GM11168 (cell line): ENCODE data around the gene CARD9.

Experiments
- in situ Hi-C: fragments of 300-500 bp; cut with MboI; formaldehyde crosslinking; loops from one replicate; pipeline ENCODE4 v1.12.0; 2022; ENCODE audit warnings: low sequenced_read_pairs; ENCODE audit not compliant: unreplicated experiment

The CARD9 gene

GRCh38 chr9:136383436-136383835, 10.0 kb upstream of the CARD9 start:
- in situ Hi-C loops: no loop called here

- in situ Hi-C loops: no loop called here
Measured at GRCh38 chr9:136381966-136382513, 8.6 kb upstream of the CARD9 start.

- in situ Hi-C loops: no loop called here
Measured at GRCh38 chr9:136381311-136381710, 7.8 kb upstream of the CARD9 start.

- in situ Hi-C loops: no loop called here
Measured at GRCh38 chr9:136380381-136380780, 6.9 kb upstream of the CARD9 start.

GRCh38 chr9:136379891-136380290, 6.4 kb upstream of the CARD9 start:
- in situ Hi-C loops: no loop called here

- in situ Hi-C loops: no loop called here
Measured at GRCh38 chr9:136379401-136379800, 5.9 kb upstream of the CARD9 start.

- in situ Hi-C loops: no loop called here
Measured at GRCh38 chr9:136379003-136379287, 5.5 kb upstream of the CARD9 start.

GRCh38 chr9:136378170-136379002, 4.9 kb upstream of the CARD9 start:
- in situ Hi-C loops: no loop called here

- in situ Hi-C loops: no loop called here
Measured at GRCh38 chr9:136377341-136378169, 4.1 kb upstream of the CARD9 start.

GRCh38 chr9:136376457-136376856, 3.0 kb upstream of the CARD9 start:
- in situ Hi-C loops: no loop called here

GRCh38 chr9:136375096-136375495, 1.6 kb upstream of the CARD9 start:
- in situ Hi-C loops: no loop called here

- in situ Hi-C loops: no loop called here
Measured at GRCh38 chr9:136374183-136374575, 710 bp upstream of the CARD9 start.

- in situ Hi-C loops: no loop called here
Measured at GRCh38 chr9:136372561-136373299, 739 bp downstream of the CARD9 start.

GRCh38 chr9:136372006-136372405, 1.5 kb downstream of the CARD9 start:
- in situ Hi-C loops: no loop called here

- in situ Hi-C loops: no loop called here
Measured at GRCh38 chr9:136371533-136371880, 2.0 kb downstream of the CARD9 start.

GRCh38 chr9:136370687-136371532, 2.6 kb downstream of the CARD9 start:
- in situ Hi-C loops: no loop called here

- in situ Hi-C loops: no loop called here
Measured at GRCh38 chr9:136370037-136370436, 3.4 kb downstream of the CARD9 start.

GRCh38 chr9:136368190-136368589, 5.3 kb downstream of the CARD9 start:
- in situ Hi-C loops: no loop called here

GRCh38 chr9:136367296-136368145, 5.9 kb downstream of the CARD9 start:
- in situ Hi-C loops: no loop called here
